Measurements from ENCODE around the gene ASPN. TPM values are rescaled to one million over a fixed set of nuclear protein-coding genes. Genes with fewer than 3 reads are reported as not detected.

ASPN gene
- total and polyA plus RNA-seq, 11 donors = 4.6 to 36.3 (median 17.3) TPM

DNA sequence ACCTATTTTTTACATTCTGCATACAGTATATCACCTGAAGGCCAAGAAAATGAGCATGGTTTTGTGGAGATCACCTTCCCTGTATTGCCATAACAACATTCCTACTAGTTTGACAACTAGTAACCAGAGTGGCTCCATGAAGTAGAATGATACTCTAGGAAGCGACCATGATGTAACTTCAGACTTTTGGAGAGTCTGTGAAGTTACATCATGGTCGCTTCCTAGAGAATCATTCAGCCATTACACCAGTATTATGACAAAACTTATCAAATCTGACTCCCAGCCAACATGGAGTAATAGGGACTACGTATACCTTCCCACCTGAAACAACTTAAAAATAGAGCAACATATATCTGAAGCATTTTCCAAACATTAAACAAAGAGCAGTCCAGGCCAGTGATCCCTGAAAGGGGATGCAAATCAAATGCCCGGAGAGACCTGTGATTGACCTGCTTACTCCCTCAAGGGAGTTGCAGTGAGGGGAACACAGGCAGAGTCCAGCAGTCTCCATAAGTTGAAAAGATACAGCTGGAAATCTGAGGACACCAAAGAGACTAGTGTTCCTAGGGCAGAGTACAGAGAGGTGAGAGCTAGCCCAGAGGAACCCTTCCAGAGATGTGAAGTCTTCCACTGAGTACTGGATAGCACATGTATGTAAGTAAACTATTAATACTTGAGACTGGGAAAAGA, 45.7 kb upstream of the ASPN start:
- no peaks in the 10 kb centered on the region for H3K27me3 ChIP-seq
- peaks cover 0 to 40% (median 0%) of the 10 kb centered on the region in 12 donors for H3K9me3 ChIP-seq
- 66 to 73% (median 69%) methylated on average over 4 of the region's 4 CpGs for WGBS, 4 donors
- intact Hi-C loops (cut with DNase I) = loop anchor here in 1 of 10 donors (10.0 kb wide), 1 partner anchor 83 kb away; no protein-coding TSS in a partner anchor
- H3K27ac ChIP-seq = peak overlapping the region in 10 of 12 donors; percentile 4 to 71 (median 42)
- H3K4me1 ChIP-seq = peaks cover 0 to 18% (median 0%) of the 10 kb centered on the region in 12 donors
- TF ChIP-seq, protein P1, sequence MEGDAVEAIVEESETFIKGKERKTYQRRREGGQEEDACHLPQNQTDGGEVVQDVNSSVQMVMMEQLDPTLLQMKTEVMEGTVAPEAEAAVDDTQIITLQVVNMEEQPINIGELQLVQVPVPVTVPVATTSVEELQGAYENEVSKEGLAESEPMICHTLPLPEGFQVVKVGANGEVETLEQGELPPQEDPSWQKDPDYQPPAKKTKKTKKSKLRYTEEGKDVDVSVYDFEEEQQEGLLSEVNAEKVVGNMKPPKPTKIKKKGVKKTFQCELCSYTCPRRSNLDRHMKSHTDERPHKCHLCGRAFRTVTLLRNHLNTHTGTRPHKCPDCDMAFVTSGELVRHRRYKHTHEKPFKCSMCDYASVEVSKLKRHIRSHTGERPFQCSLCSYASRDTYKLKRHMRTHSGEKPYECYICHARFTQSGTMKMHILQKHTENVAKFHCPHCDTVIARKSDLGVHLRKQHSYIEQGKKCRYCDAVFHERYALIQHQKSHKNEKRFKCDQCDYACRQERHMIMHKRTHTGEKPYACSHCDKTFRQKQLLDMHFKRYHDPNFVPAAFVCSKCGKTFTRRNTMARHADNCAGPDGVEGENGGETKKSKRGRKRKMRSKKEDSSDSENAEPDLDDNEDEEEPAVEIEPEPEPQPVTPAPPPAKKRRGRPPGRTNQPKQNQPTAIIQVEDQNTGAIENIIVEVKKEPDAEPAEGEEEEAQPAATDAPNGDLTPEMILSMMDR (IDR thresholded peaks at IDR 0.05) = no peak
- TF ChIP-seq POLR2A (IDR thresholded peaks at IDR 0.05) = no peak
- H3K36me3 ChIP-seq = no peaks in the 10 kb centered on the region
- no peak overlapping the region for H3K4me3 ChIP-seq
- DNase-seq (no peak), ATAC-seq (peak; percentile 38 to 80 (median 73))

DNA sequence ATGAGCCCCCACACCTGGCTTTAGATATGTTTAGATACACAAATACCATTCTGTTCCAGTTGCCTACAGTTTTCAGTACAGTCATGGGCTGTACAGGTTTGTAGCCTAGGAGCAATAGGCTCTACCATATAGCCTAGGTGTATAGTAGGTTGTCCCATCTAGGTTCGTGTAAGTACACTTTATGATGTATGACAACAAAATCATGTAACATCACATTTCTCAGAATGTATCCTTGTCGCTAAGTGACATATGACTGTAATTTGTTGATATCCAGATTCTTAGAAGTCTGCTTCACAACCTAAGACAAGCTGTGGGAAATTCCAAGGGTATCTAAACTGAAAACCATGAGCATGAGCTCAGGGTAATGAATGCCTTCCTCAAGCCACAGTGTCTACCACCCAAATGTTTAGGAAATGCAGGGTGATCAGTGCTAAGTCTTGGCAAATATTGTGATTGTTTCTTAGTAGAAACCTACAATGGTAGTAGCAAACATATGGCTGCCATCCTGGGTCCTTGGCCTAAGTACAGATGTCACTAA, 45.1 kb upstream of the ASPN start:
- DNase-seq (no peak), ATAC-seq (no peak)
- intact Hi-C loops (cut with DNase I) = loop anchor here in 1 of 10 donors (10.0 kb wide), 1 partner anchor 83 kb away; no protein-coding TSS in a partner anchor
- Histone ChIP-seq H3K4me3 (no peak overlapping the region), H3K4me1 (peaks cover 0 to 18% (median 0%) of the 10 kb centered on the region in 12 donors), H3K9me3 (peaks cover 0 to 34% (median 0%) of the 10 kb centered on the region in 12 donors), H3K27ac (peak overlapping the region in 7 of 12 donors; percentile 30 to 71 (median 53)), H3K27me3 (no peaks in the 10 kb centered on the region), H3K36me3 (no peaks in the 10 kb centered on the region)
- no peak for TF ChIP-seq POLR2A (IDR thresholded peaks at IDR 0.05)
- TF ChIP-seq, protein P1 (IDR thresholded peaks at IDR 0.05) = no peak
- 94 to 97% (median 95%) methylated on average over 2 of the region's 2 CpGs for WGBS, 4 donors

DNA sequence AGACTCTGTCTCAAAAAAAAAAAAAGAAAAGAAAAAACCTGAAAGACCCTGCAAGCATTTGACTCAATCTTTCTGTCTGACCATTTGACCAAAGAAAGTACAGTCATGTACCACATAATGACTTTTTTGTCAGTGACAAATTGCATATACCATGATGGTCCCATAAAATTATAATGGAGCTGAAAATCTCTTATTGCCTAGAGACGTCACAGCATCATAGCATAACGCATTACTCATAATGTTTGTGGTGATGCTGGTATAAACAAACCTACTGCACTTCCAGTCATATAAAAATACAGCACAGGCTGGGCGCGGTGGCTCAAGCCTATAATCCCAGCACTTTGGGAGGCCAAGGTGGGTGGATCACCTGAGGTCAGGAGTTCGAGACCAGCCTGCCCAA, 43.0 kb upstream of the ASPN start:
- DNase-seq = no peak
- TF ChIP-seq POLR2A (IDR thresholded peaks at IDR 0.05) = no peak
- TF ChIP-seq, protein P1 (IDR thresholded peaks at IDR 0.05) = no peak
- intact Hi-C loops (cut with DNase I) = loop anchor here in 1 of 10 donors (10.0 kb wide), 1 partner anchor 81 kb away; no protein-coding TSS in a partner anchor
- Histone ChIP-seq H3K27ac (no peak overlapping the region), H3K27me3 (no peaks in the 10 kb centered on the region), H3K4me3 (no peak overlapping the region), H3K36me3 (peaks cover 0 to 9% (median 0%) of the 10 kb centered on the region in 9 donors), H3K4me1 (peaks cover 0 to 18% (median 0%) of the 10 kb centered on the region in 12 donors), H3K9me3 (peaks cover 0 to 13% (median 0%) of the 10 kb centered on the region in 12 donors)
- no peak for ATAC-seq
- 95 to 99% (median 97%) methylated on average over 5 of the region's 5 CpGs for whole genome bisulfite sequencing, 4 donors

DNA sequence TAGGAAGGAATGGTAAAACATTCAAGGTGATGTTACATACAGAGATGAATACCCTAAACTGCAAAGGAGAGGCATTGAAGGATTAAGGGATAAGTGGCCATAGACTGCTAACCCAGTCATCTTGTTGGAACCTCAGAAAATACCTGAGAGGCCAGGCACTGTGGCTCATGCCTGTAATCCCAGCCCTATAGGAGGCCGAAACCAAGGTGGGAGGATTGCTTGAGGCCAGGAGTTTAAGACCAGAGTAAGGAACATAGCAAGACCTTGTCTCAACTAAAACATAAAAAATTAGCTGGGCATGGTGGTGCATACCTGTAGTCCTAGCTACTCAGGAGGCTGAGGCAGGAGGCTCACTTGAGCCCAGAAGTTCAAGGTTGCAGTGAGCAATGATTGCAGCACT, 42.6 kb upstream of the ASPN start:
- ATAC-seq (no peak), DNase-seq (no peak)
- TF ChIP-seq, protein P1 (IDR thresholded peaks at IDR 0.05) = no peak
- Histone ChIP-seq H3K27ac (no peak overlapping the region), H3K9me3 (peaks cover 0 to 9% (median 0%) of the 10 kb centered on the region in 12 donors), H3K4me1 (peaks cover 0 to 18% (median 0%) of the 10 kb centered on the region in 12 donors), H3K36me3 (peaks cover 0 to 9% (median 0%) of the 10 kb centered on the region in 9 donors), H3K27me3 (no peaks in the 10 kb centered on the region), H3K4me3 (no peak overlapping the region)
- 92 to 100% (median 99%) methylated on average over 1 of the region's 1 CpG for WGBS, 4 donors
- intact Hi-C loops (cut with DNase I) = loop anchor here in 1 of 10 donors (10.0 kb wide), 1 partner anchor 80 kb away; no protein-coding TSS in a partner anchor
